PFSK-1 (cell line): Measurements from ENCODE around the gene NR2F1.

ENCODE experiments used
- FOXP2 ChIP-seq: optimal IDR thresholded peaks from 2 replicates; pipeline ENCODE3; 2011; ENCODE audit warnings: borderline replicate concordance, control low read depth, inconsistent platforms; ENCODE audit not compliant: insufficient read depth; ENCODE audit errors: extremely low read length, extremely low read depth
- POLR2AphosphoS5 ChIP-seq: IDR thresholded peaks from 2 replicates; pipeline ENCODE4 v1.6.1; 2012; ENCODE audit warnings: low read depth, mild to moderate bottlenecking, control low read depth, low read length, moderate library complexity
- SIN3A ChIP-seq: IDR thresholded peaks from 2 replicates; pipeline ENCODE4 v1.6.1; 2012; ENCODE audit warnings: mild to moderate bottlenecking, low read length, moderate library complexity, borderline replicate concordance; ENCODE audit not compliant: insufficient read depth
- TAF1 ChIP-seq: IDR thresholded peaks from 2 replicates; pipeline ENCODE4 v1.6.1; 2012; ENCODE audit warnings: low read length, control low read depth, borderline replicate concordance; ENCODE audit not compliant: insufficient read depth
- TF ChIP-seq, protein P1 (sequence below), 2 experiments: IDR thresholded peaks; 2 replicates each; pipeline versions ENCODE4 v1.6.1 to v1.8.0; 2011 to 2012; ENCODE audit warnings: low read depth in 2 of 2, low read length in 2 of 2, control low read depth in 1 of 2, inconsistent platforms in 1 of 2, mild to moderate bottlenecking in 1 of 2, moderate library complexity in 1 of 2; ENCODE audit not compliant: insufficient read depth in 1 of 2

NR2F1 gene

GRCh38 chr5:93596310-93596675, 13.3 kb downstream of the NR2F1 start:
- TF ChIP-seq TAF1 (no peak), FOXP2 (peak; percentile 9)

DNA sequence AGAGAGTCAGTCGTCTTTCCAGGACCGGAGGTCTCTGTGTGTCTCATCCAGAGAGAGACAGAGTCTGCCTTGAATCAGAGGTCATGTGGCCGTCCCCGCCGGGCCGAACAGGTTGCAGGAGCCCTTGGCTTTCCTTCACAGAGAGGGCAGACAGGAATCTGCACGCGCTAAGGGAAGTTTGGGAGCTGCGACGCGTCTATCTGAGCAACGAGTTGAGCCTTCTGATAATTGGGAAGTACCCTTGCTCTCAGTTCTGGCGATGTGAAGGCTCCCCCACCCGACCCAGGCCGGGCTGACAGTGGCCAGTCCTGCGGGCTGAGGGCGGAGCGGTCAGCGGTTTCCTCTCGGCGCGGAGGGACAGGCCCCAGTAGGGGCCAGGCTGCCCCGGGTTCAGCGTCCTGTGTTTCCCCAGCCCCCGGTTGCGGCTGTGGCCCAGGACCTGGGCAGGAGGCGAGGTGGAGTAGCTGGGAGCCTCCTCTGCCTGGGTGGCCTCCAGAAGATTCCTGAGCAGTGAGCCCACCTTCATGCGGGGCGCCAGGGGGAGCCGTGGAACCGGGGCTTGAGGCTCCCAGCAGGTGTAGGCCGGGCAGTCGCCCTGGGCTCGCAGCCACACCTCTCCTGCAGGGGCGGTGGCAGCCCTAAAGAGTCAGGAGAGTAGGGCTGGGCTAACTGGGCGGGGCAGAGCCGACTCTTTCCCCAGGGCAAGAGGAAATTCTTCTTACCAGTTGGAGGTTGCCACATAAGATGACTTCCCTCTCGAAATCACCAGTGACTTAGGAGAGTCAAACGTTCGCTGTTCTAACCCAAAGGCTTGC, 13.9 kb downstream of the NR2F1 start:
- TF ChIP-seq POLR2AphosphoS5 = no peak
- TF ChIP-seq FOXP2 = peak; percentile 52

DNA sequence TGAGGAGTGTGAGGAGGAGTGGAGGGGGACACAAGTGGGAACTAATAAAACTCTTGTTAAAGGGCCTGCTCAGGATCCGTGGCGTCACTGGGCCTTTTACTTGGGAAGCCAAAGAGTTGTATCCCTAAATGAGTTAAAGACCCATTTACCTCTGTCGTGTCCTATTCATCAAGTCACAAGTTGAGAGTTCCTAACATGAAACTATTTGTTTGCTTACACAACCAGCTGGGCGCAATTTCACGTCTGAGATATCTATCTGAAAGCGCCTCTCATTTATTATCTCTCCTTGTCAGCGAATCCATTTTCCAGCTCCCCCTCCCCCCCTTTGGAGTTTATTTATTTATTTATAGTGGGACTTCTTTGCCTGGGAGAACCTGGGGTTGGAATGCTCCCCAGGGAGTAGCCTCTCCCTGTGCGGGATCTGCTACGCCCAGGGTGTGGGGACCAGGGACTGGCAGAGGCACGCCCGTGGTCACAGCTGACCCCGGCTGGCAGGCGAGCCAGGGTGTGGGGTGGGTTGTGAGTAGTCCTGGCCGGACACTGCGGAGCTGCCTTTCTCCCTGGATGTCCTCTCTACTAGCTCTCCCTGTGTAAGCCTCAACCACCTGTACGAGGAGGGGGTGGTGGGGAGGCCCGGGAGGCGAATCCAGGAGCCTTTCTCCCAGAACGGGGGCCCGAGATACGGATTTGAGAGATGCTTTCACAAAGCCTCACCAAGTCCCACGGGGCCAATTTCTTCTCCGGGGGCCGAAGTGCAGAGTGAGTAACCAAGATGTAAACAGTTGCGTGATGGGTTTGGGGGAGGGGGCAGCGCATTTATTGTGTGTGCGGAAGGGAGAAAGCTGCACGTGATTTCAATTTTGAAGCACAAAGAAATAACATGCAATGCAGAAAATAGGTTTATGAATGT, 15.3 kb downstream of the NR2F1 start:
- TF ChIP-seq FOXP2 (peak; percentile 21), SIN3A (no peak)

- TF ChIP-seq TAF1 (no peak), SIN3A (no peak), POLR2AphosphoS5 (no peak), FOXP2 (no peak)
- TF ChIP-seq, protein P1, sequence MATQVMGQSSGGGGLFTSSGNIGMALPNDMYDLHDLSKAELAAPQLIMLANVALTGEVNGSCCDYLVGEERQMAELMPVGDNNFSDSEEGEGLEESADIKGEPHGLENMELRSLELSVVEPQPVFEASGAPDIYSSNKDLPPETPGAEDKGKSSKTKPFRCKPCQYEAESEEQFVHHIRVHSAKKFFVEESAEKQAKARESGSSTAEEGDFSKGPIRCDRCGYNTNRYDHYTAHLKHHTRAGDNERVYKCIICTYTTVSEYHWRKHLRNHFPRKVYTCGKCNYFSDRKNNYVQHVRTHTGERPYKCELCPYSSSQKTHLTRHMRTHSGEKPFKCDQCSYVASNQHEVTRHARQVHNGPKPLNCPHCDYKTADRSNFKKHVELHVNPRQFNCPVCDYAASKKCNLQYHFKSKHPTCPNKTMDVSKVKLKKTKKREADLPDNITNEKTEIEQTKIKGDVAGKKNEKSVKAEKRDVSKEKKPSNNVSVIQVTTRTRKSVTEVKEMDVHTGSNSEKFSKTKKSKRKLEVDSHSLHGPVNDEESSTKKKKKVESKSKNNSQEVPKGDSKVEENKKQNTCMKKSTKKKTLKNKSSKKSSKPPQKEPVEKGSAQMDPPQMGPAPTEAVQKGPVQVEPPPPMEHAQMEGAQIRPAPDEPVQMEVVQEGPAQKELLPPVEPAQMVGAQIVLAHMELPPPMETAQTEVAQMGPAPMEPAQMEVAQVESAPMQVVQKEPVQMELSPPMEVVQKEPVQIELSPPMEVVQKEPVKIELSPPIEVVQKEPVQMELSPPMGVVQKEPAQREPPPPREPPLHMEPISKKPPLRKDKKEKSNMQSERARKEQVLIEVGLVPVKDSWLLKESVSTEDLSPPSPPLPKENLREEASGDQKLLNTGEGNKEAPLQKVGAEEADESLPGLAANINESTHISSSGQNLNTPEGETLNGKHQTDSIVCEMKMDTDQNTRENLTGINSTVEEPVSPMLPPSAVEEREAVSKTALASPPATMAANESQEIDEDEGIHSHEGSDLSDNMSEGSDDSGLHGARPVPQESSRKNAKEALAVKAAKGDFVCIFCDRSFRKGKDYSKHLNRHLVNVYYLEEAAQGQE (IDR thresholded peaks at IDR 0.05; ENCODE audit: insufficient read depth in 1 of 2, low read depth in 2 of 2, low read length in 2 of 2) = no peak
These were observed 16.0 kb downstream of the NR2F1 start for GRCh38 chr5:93599001-93599379.

GRCh38 chr5:93599399-93600120, 16.5 kb downstream of the NR2F1 start:
- TF ChIP-seq FOXP2 (no peak), SIN3A (no peak), POLR2AphosphoS5 (no peak), TAF1 (no peak)
- TF ChIP-seq, protein P1 (IDR thresholded peaks at IDR 0.05; ENCODE audit: insufficient read depth in 1 of 2, low read depth in 2 of 2, low read length in 2 of 2) = no peak

GRCh38 chr5:93600409-93601070, 17.5 kb downstream of the NR2F1 start:
- no peak for TF ChIP-seq SIN3A
- no peak for TF ChIP-seq FOXP2
- TF ChIP-seq POLR2AphosphoS5 = no peak
- TF ChIP-seq, protein P1 (IDR thresholded peaks at IDR 0.05; ENCODE audit: insufficient read depth in 1 of 2, low read depth in 2 of 2, low read length in 2 of 2) = no peak
- no peak for TF ChIP-seq TAF1
